D341Med (cell line): ENCODE data around the gene NPRL2.
"Not testable (repeated sequence)": the region's sequence is repeated elsewhere in the genome, so short reads cannot be mapped to it uniquely, and the experiment has no call there.

Source experiments
- DNase-seq: peaks from one replicate; pipeline ENCODE4 v3.0.0; 2012; ENCODE audit warnings: low spot score

Gene NPRL2

GRCh38 chr3:50327129-50327528 is 23.4 kb downstream of the NPRL2 start:
- no peak for DNase-seq

DNA sequence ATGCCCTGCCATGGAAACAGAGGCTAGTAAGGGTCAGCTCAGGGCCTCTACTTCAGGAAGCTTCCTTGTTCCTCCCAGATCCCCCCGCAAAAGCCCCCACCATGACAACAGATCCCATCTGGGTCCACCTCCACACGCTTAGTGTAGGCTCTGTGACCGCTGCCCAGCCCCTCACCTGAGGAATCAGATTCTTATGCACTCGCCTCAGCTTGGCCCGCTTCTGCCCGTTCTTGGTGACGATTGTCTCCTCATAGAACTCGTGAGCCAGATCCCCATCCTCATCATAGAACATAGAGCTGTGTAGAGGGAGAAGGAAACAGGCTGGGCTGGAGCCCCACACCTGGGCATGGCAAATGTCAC is 24.4 kb downstream of the NPRL2 start:
- no peak for DNase-seq

- DNase-seq: no peak
Measured at GRCh38 chr3:50325497-50326181, 24.9 kb downstream of the NPRL2 start.

GRCh38 chr3:50325113-50325480 is 25.5 kb downstream of the NPRL2 start:
- no peak for DNase-seq

DNA sequence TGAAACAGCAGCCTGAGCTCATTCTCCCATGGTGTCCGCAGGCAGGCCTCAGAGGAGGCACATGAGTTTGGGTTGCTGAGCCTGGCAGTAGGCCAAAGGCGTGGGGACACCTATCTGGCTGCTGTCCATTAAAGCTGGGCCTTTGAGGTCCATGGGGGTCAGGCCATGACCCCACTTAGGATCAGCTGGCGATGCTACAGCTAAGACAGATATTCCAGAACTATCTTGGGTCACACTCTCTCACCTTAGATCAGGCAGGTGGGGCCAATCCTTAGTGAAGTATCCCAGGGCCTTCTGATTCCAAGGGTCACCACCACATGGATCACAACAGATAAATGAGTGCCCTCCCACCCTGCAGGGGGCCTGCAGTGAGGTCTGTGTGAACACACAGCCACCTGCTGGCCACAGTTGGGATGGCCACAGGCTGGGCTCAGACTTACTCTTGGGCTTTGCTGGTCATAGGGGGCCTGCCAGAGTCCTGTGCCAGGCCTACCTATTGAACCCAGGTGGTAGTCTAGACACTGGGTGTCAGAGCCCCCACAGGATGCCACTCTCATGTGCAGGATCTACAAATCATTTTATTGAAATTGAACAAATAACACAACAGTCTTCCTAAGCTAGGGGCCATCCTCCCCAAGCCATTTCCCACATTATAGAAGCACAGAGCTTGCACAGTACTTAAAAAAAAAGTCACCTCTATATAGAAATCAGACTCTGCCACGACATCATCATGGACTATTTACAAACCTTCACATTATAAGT is 26.0 kb downstream of the NPRL2 start:
- DNase-seq: peak; percentile 80

GRCh38 chr3:50323614-50324199 is 26.9 kb downstream of the NPRL2 start:
- DNase-seq: no peak

- DNase-seq: no peak
Measured at GRCh38 chr3:50323092-50323600, 27.4 kb downstream of the NPRL2 start.

DNA sequence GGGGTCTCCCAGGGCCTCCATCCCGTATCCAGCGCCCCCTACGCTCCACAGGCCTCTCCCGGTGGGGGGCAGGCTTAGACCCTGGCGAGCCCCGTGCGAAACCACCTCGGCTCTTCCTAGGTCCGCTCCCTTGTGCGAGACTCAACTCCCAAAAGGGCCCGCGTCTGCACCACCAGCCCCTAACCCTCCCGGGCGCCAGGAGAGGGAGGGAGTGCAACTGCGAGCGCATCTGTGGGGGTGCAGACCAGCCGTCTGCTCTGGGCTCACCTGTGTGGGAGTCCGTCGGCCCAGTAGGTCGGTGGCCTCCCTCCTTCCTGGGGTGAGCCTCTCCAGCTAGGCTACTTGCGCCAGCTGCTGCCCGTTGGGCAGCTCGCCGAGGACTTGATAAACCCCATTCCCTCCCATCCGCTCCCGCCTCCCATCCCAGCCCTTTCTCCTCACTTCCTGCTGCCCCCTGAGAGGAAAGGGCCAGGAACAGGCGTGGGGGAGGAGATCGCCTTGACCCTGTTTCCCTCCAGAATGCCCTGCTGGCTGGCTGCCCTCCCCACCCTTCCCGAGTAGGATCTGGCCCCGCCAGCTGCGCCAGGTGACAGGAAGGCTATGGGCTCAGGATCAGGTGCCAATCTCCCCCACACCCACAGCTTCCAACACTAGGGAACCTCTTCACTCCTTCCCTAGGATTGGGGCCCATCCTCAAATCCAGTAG is 28.0 kb downstream of the NPRL2 start, which contains the start of gene HYAL2:
Gene HYAL2, minus strand, starts transcription at position 360 of the 706 bp plus-strand sequence. CDS start 2,256 bp downstream, outside the sequence.
- DNase-seq: no peak

GRCh38 chr3:50322115-50322385 is 28.5 kb downstream of the NPRL2 start:
- DNase-seq: no peak

DNA sequence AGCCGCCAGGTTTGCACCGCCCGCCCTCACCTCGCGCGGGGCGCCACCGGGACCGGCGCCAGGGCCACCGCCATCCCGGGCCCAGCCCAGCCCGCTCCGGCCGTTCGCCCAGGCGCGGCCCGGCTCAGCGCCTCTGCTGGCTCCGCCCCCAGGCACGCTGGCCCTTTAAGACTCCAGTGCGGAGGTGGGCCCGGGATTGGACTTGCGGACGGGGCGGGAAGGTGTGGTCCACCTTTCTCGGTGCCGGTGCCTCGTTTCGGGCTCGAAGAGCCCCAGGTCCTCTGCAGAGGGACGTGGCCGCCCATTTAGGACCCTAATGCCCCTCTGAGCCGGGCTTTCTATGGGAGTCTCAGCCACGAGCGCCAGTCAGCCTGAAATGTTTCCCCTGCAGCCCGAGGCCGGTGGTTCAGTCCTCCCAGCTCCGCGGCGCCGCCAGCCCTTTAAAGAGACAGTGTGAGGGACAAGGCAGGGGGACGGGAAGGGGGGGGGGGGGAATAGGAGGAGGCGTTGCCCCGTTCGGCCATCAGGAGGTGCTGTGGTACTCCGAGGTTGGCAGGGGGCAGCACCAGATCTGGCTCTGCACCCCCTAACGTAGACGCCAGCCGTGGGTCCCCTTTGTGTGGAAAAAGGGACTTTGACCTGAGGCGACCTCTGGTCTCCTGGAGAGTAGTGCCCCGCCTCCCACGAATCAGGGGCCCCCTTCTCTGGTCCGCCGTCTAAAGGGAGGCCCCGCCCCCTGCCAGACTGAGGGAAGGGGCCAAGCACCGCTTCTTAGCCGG is 29.1 kb downstream of the NPRL2 start:
- DNase-seq: peak; percentile 94

DNA sequence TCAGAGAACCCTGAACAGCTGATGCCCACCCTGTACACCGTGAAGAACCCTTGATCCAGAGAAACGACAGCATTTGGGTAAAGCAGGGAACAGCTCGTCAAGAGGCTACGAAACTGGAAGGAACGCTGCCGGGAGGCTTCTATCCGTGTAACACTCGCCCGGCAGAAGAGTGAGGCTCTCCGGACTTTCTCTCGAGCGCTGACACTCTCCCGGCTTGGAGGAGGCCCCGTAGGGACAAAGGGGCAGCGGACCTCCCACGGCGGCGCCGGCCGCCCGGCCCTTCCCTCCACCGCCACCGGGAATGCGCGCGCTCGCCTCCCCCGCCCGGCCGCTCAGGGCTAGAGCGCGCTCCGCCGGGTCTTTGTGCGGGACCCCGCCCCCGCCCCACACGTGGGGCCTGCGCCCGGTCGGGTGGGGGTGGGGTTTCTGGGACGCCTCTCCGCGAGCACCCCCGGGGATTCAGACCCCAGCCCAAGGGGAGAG is 29.7 kb downstream of the NPRL2 start:
- DNase-seq: peak; percentile 93

DNA sequence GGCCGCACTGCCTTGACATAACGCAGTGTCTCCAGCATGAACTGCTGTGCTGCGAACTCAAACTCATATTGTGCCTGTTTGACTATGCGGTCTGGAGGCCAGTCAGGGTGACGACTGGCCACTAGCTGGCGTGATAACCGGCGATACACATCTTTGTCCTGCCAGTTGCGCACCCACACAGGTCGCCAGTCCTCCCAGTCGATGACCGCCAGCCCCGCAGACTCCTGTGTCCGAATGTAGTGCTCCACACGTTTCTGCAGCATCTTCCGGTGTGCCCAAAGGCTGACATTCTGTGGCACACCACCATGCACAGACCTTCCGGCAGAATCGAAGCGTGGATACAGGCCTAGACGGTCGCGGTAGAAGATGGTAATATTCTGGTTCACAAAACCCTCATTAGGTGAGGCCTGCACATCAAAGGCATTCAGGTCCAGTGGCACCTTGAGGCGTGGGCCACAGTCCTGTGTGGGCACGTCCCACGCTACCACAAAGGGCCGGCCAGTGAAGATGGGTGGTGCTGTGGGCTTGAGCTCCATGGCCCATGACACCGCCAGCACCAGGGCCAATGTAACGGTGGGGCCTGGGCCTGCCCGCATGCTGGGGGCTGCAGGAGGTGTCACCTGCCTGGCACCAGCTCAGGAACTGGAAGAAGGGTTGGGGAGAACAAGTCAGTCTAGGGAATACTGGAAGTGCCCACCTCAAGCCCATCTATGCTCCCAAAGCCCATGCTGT is 30.5 kb downstream of the NPRL2 start:
- no peak for DNase-seq

- DNase-seq: no peak
Measured at GRCh38 chr3:50319181-50319893, 31.2 kb downstream of the NPRL2 start.

DNA sequence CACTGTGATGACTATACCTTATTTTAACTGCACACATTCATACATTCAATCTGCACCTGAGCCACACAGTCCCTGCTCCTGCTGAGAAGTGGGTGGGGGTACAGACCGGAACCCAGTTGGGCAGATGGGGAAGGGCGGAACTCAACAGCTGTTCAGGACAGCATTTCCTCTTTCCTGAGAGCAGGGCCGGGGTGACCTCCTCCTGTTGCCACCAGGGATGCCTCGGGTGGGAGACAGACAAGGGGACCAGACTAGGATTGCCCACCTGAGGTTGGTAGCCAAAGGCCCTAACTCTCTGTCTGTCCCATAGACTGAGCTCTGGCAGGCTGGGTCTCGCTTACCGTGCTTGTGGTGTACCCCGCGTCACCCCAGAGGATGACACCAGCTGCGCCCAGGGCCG is 32.0 kb downstream of the NPRL2 start:
- DNase-seq: no peak

- no peak for DNase-seq
Measured at GRCh38 chr3:50318163-50318562, 32.4 kb downstream of the NPRL2 start.

DNA sequence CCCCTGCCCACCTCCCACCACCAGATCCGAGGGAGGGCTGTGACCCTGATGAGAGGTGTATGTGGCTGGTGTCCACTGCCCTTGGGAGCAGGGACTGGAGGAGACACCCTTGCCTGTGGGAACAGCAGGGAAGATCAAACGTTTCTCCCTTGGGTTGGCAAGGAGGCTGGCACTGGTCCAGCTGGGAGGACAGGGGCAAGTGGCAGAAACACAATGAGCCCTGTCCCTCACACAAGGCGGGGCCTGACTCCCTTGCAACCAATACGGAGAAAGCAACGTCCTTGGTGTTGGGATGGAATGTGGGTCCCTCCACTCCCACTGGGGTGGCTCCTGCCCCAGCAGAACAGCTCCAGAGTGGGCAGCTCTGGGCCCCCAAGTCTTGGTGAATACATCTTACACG is 33.3 kb downstream of the NPRL2 start:
- DNase-seq: no peak

DNA sequence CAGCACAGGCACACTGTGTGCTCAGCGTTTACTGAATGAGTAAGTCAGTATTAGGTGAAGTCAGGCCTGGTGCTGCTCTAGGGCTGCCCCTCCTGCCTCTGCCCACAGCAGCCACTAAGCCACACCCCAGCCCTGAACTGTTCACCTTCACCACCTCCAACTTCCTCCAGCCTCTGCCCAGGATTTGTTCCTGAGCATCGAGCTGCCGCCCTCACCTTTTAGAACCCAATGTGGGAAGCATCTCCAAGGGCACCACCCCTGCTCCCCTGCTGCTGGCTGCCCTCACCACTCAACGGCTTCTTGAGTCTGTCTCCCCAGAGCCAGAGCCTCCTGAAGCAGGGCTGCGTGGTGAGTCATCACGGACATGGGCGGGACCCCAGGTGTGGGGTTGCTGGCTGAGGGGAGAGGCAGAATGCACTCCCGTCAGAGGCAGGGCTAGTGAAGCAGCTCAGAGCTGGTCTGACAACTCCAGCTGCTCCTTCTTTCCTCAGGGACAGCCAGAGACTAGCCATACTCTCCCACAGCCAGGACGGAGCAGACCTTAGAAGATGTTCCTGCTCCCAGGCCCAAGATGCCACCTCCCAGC is 33.8 kb downstream of the NPRL2 start:
- no peak for DNase-seq

- DNase-seq: no peak
Measured at GRCh38 chr3:50314816-50315215, 35.8 kb downstream of the NPRL2 start.

GRCh38 chr3:50314342-50314741 is 36.2 kb downstream of the NPRL2 start:
- DNase-seq: no peak

GRCh38 chr3:50312041-50312440 is 38.5 kb downstream of the NPRL2 start:
- DNase-seq: not testable (repeated sequence)
